GM18951 (cell line): ENCODE data around the gene SLC25A30.

ENCODE experiments used
- POLR2A ChIP-seq: IDR thresholded peaks from 4 replicates; pipeline ENCODE4 v1.6.1; 2011; ENCODE audit warnings: mild to moderate bottlenecking; ENCODE audit not compliant: insufficient read length, insufficient read depth; ENCODE audit errors: extremely low read depth
- in situ Hi-C: fragments of 300-500 bp; cut with MboI; formaldehyde crosslinking; loops from one replicate; pipeline ENCODE4 v1.12.0; 2022; ENCODE audit warnings: low sequenced_read_pairs, mixed read lengths, inconsistent platforms; ENCODE audit not compliant: unreplicated experiment

The SLC25A30 gene

GRCh38 chr13:45415112-45415511 lies 3.1 kb downstream of the SLC25A30 start:
- no peak for TF ChIP-seq POLR2A
- in situ Hi-C loops: no loop called here

GRCh38 chr13:45413826-45414307 lies 4.3 kb downstream of the SLC25A30 start:
- TF ChIP-seq POLR2A: no peak
- in situ Hi-C loops: no loop called here

GRCh38 chr13:45412274-45413049 lies 5.7 kb downstream of the SLC25A30 start:
- TF ChIP-seq POLR2A: no peak
- in situ Hi-C loops: no loop called here

GRCh38 chr13:45411631-45412030 lies 6.5 kb downstream of the SLC25A30 start:
- no peak for TF ChIP-seq POLR2A
- in situ Hi-C loops: no loop called here

- TF ChIP-seq POLR2A: no peak
- in situ Hi-C loops: no loop called here
Observed at GRCh38 chr13:45411221-45411620, 7.0 kb downstream of the SLC25A30 start.

- TF ChIP-seq POLR2A: no peak
- in situ Hi-C loops: no loop called here
Observed at GRCh38 chr13:45410466-45410865, 7.7 kb downstream of the SLC25A30 start.

- TF ChIP-seq POLR2A: no peak
- in situ Hi-C loops: no loop called here
Observed at GRCh38 chr13:45410001-45410400, 8.2 kb downstream of the SLC25A30 start.

GRCh38 chr13:45406421-45406820 lies 11.8 kb downstream of the SLC25A30 start:
- no peak for TF ChIP-seq POLR2A
- in situ Hi-C loops: no loop called here

GRCh38 chr13:45403081-45403480 lies 15.1 kb downstream of the SLC25A30 start:
- in situ Hi-C loops: no loop called here
- no peak for TF ChIP-seq POLR2A

GRCh38 chr13:45402641-45403040 lies 15.5 kb downstream of the SLC25A30 start:
- TF ChIP-seq POLR2A: no peak
- in situ Hi-C loops: no loop called here

GRCh38 chr13:45401314-45401713 lies 16.9 kb downstream of the SLC25A30 start:
- TF ChIP-seq POLR2A: no peak
- in situ Hi-C loops: no loop called here

- no peak for TF ChIP-seq POLR2A
- in situ Hi-C loops: no loop called here
Observed at GRCh38 chr13:45398877-45399276, 19.3 kb downstream of the SLC25A30 start.

- no peak for TF ChIP-seq POLR2A
Observed at GRCh38 chr13:45396533-45397095, 21.6 kb downstream of the SLC25A30 start.

GRCh38 chr13:45393941-45394570 lies 24.1 kb downstream of the SLC25A30 start:
- in situ Hi-C loops: no loop called here
- no peak for TF ChIP-seq POLR2A

More at GRCh38 chr13:45396533-45397095, 21.6 kb downstream of the SLC25A30 start:
- in situ Hi-C loops: no loop called here

GRCh38 chr13:45392811-45393210 lies 25.4 kb downstream of the SLC25A30 start:
- no peak for TF ChIP-seq POLR2A
- in situ Hi-C loops: no loop called here
